Measurements from ENCODE around the gene IFRD2. TPM values are rescaled to one million over a fixed set of nuclear protein-coding genes. Genes with fewer than 3 reads are reported as not detected.
"Not testable (repeated sequence)": the region's sequence is repeated elsewhere in the genome, so short reads cannot be mapped to it uniquely, and the experiment has no call there.

IFRD2 gene
- total and polyA plus RNA-seq, 4 donors: 34.6 to 58.8 (median 47.0) TPM

- no peak for ATAC-seq (ENCODE audit: low FRiP score)
- Histone ChIP-seq H3K27me3 (ENCODE audit: control insufficient read depth in 1 of 2, insufficient read depth in 2 of 2, low read length in 1 of 2) (no peaks in the 10 kb centered on the region), H3K36me3 (ENCODE audit: control insufficient read depth in 1 of 2, insufficient read depth in 2 of 2, low read length in 1 of 2) (no peaks in the 10 kb centered on the region), H3K9me3 (ENCODE audit: control insufficient read depth, low read length) (no peaks in the 10 kb centered on the region), H3K4me3 (ENCODE audit: low read length in 2 of 2) (no peak overlapping the region), H3K4me1 (ENCODE audit: control insufficient read depth in 1 of 2, insufficient read depth in 2 of 2, low read length in 2 of 2) (no peaks in the 10 kb centered on the region), H3K27ac (ENCODE audit: low read depth in 1 of 2, low read length in 2 of 2) (peak overlapping the region in 1 of 2 donors; percentile 15)
- DNase-seq: no peak
- whole genome bisulfite sequencing, 2 donors: 80 to 89% methylated on average over 6 to 7 of the region's 7 CpGs
- intact Hi-C loops (cut with DNase I): no loop called here
These were observed 29.5 kb downstream of the IFRD2 start for GRCh38 chr3:50262778-50263177.

GRCh38 chr3:50262200-50262599 lies 30.0 kb downstream of the IFRD2 start:
- H3K36me3 ChIP-seq (ENCODE audit: control insufficient read depth in 1 of 2, insufficient read depth in 2 of 2, low read length in 1 of 2); H3K27me3 ChIP-seq (ENCODE audit: control insufficient read depth in 1 of 2, insufficient read depth in 2 of 2, low read length in 1 of 2); H3K27ac ChIP-seq (ENCODE audit: low read depth in 1 of 2, low read length in 2 of 2); ATAC-seq (ENCODE audit: low FRiP score); H3K4me3 ChIP-seq (ENCODE audit: low read length in 2 of 2); H3K4me1 ChIP-seq (ENCODE audit: control insufficient read depth in 1 of 2, insufficient read depth in 2 of 2, low read length in 2 of 2); intact Hi-C loops (cut with DNase I); H3K9me3 ChIP-seq (ENCODE audit: control insufficient read depth, low read length): not testable (repeated sequence)
- DNase-seq: peak in 1 of 2 donors; percentile 43
- WGBS, 2 donors: 93 to 96% methylated on average over 4 of the region's 4 CpGs

DNA sequence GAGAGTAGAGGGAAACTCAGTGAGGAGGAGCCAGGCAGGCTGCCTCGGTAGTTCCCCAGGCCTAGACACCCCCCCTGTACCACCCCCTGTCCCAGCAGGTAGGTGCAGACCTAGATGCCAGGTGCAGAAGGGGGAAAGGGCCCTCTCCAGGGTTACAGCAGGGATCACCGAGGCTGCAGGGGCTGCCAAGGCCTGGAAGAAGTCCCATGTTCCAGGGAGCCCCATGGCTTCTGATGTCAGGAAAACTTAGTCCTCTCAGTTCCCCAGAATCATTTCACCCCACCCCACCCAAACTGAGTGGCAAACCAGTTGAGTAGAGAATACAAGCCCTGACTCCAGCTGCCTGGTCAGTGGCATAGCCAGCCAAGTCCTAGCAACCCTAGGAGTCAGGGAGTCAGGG lies 30.7 kb downstream of the IFRD2 start:
- no peaks in the 10 kb centered on the region for H3K4me1 ChIP-seq (ENCODE audit: control insufficient read depth in 1 of 2, insufficient read depth in 2 of 2, low read length in 2 of 2)
- WGBS, 2 donors: 11 to 18% methylated on average over 2 of the region's 2 CpGs
- H3K27ac ChIP-seq (ENCODE audit: low read depth in 1 of 2, low read length in 2 of 2): peak overlapping the region; percentile 14 to 93
- H3K9me3 ChIP-seq (ENCODE audit: control insufficient read depth, low read length): no peaks in the 10 kb centered on the region
- intact Hi-C loops (cut with DNase I): no loop called here
- no peaks in the 10 kb centered on the region for H3K27me3 ChIP-seq (ENCODE audit: control insufficient read depth in 1 of 2, insufficient read depth in 2 of 2, low read length in 1 of 2)
- no peak overlapping the region for H3K4me3 ChIP-seq (ENCODE audit: low read length in 2 of 2)
- peaks cover 0 to 3% of the 10 kb centered on the region in 2 donors for H3K36me3 ChIP-seq (ENCODE audit: control insufficient read depth in 1 of 2, insufficient read depth in 2 of 2, low read length in 1 of 2)
- DNase-seq (no peak), ATAC-seq (ENCODE audit: low FRiP score) (no peak)

GRCh38 chr3:50260942-50261441 lies 31.2 kb downstream of the IFRD2 start:
- Histone ChIP-seq H3K36me3 (ENCODE audit: control insufficient read depth in 1 of 2, insufficient read depth in 2 of 2, low read length in 1 of 2) (peaks cover 0 to 3% of the 10 kb centered on the region in 2 donors), H3K27ac (ENCODE audit: low read depth in 1 of 2, low read length in 2 of 2) (peak overlapping the region; percentile 91 to 93), H3K27me3 (ENCODE audit: control insufficient read depth in 1 of 2, insufficient read depth in 2 of 2, low read length in 1 of 2) (no peaks in the 10 kb centered on the region), H3K4me3 (ENCODE audit: low read length in 2 of 2) (no peak overlapping the region), H3K4me1 (ENCODE audit: control insufficient read depth in 1 of 2, insufficient read depth in 2 of 2, low read length in 2 of 2) (no peaks in the 10 kb centered on the region), H3K9me3 (ENCODE audit: control insufficient read depth, low read length) (no peaks in the 10 kb centered on the region)
- peak in 1 of 2 donors; percentile 52 for DNase-seq
- WGBS, 2 donors: 39 to 40% methylated on average over 5 of the region's 5 CpGs
- no peak for ATAC-seq (ENCODE audit: low FRiP score)
- intact Hi-C loops (cut with DNase I): no loop called here

- intact Hi-C loops (cut with DNase I): no loop called here
- peak; percentile 96 to 98 for DNase-seq
- Histone ChIP-seq H3K4me1 (ENCODE audit: control insufficient read depth in 1 of 2, insufficient read depth in 2 of 2, low read length in 2 of 2) (no peaks in the 10 kb centered on the region), H3K4me3 (ENCODE audit: low read length in 2 of 2) (peak overlapping the region; percentile 22 to 57), H3K9me3 (ENCODE audit: control insufficient read depth, low read length) (no peaks in the 10 kb centered on the region), H3K27ac (ENCODE audit: low read depth in 1 of 2, low read length in 2 of 2) (peak overlapping the region; percentile 91 to 93), H3K27me3 (ENCODE audit: control insufficient read depth in 1 of 2, insufficient read depth in 2 of 2, low read length in 1 of 2) (no peaks in the 10 kb centered on the region), H3K36me3 (ENCODE audit: control insufficient read depth in 1 of 2, insufficient read depth in 2 of 2, low read length in 1 of 2) (peaks cover 0 to 3% of the 10 kb centered on the region in 2 donors)
- ATAC-seq (ENCODE audit: low FRiP score): peak; percentile 93
- WGBS, 2 donors: 0 to 1% methylated on average over 51 to 70 of the region's 70 CpGs
These were observed 31.9 kb downstream of the IFRD2 start for GRCh38 chr3:50260027-50260941.

DNA sequence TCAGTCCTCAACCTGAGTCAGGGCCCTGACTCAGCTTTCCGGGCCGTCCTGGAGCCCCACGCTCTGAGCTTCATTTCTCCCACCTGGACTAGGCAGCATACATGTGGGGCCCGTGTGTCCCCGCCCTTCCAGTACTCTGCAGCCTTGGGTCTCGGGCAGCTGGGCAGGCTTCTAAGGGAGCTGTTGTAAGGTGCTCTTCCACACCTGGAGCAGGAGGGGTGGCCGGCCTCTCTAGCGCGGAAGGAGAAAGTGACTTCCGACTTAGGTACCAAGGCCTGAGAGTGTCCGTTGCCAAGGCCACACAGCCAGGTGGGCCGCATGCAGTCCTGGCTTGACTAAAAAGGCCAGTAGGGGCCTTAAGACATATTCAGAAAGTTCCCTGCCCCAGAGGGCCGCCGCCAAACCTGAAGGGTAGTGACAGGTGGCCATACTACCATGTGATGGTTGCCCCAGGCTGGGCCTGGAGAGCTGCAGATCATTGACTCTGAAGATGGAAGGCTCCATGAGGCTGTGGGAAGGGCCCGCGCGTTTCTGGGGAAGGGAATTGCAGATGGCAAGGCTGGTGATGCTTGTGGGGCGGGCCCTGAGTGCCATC lies 32.7 kb downstream of the IFRD2 start:
- H3K27me3 ChIP-seq (ENCODE audit: control insufficient read depth in 1 of 2, insufficient read depth in 2 of 2, low read length in 1 of 2): no peaks in the 10 kb centered on the region
- DNase-seq: no peak
- no peak for ATAC-seq (ENCODE audit: low FRiP score)
- peaks cover 0 to 3% of the 10 kb centered on the region in 2 donors for H3K36me3 ChIP-seq (ENCODE audit: control insufficient read depth in 1 of 2, insufficient read depth in 2 of 2, low read length in 1 of 2)
- no peak overlapping the region for H3K4me3 ChIP-seq (ENCODE audit: low read length in 2 of 2)
- no peaks in the 10 kb centered on the region for H3K4me1 ChIP-seq (ENCODE audit: control insufficient read depth in 1 of 2, insufficient read depth in 2 of 2, low read length in 2 of 2)
- H3K27ac ChIP-seq (ENCODE audit: low read depth in 1 of 2, low read length in 2 of 2): peak overlapping the region; percentile 21 to 24
- 56% methylated on average over 18 of the region's 18 CpGs for WGBS, 2 donors
- intact Hi-C loops (cut with DNase I): no loop called here
- H3K9me3 ChIP-seq (ENCODE audit: control insufficient read depth, low read length): no peaks in the 10 kb centered on the region

- intact Hi-C loops (cut with DNase I): no loop called here
- no peaks in the 10 kb centered on the region for H3K9me3 ChIP-seq (ENCODE audit: control insufficient read depth, low read length)
- peaks cover 0 to 3% of the 10 kb centered on the region in 2 donors for H3K36me3 ChIP-seq (ENCODE audit: control insufficient read depth in 1 of 2, insufficient read depth in 2 of 2, low read length in 1 of 2)
- DNase-seq (peak in 1 of 2 donors; percentile 49), ATAC-seq (ENCODE audit: low FRiP score) (no peak)
- no peaks in the 10 kb centered on the region for H3K4me1 ChIP-seq (ENCODE audit: control insufficient read depth in 1 of 2, insufficient read depth in 2 of 2, low read length in 2 of 2)
- 74 to 77% methylated on average over 16 of the region's 16 CpGs for WGBS, 2 donors
- no peak overlapping the region for H3K4me3 ChIP-seq (ENCODE audit: low read length in 2 of 2)
- no peak overlapping the region for H3K27ac ChIP-seq (ENCODE audit: low read depth in 1 of 2, low read length in 2 of 2)
- H3K27me3 ChIP-seq (ENCODE audit: control insufficient read depth in 1 of 2, insufficient read depth in 2 of 2, low read length in 1 of 2): no peaks in the 10 kb centered on the region
These were observed 33.2 kb downstream of the IFRD2 start for GRCh38 chr3:50258979-50259378.

DNA sequence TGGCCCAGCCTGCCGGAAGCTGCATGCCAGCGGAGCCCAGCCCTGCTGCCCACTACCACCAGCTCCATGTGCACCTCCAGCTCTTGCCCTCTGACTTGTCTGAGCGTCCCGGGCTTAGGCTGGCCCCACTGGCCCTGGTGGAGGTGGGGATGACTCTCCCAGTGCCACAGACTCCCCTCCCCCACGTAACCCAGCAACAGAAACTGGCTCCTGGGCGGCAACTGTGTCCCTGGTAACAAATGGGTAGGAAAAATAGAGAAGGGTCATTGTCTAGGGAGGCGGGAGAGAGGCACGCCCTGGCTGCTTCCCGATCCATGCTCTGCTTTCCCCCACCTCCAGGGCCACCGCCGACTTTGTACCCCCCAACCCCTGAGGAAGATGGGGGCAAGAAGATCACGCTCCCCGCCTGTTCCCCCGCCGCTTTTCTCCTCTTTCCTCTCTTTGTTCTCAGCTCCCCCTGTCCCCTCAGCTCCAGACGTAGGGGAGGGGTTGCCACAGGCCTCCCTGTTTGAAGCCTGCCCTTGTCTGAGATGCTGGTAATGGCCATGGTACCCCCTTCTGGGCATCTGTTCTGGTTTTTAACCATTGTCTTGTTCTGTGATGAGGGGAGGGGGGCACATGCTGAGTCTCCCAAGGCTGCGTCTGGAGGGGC lies 34.1 kb downstream of the IFRD2 start:
- no peaks in the 10 kb centered on the region for H3K27me3 ChIP-seq (ENCODE audit: control insufficient read depth in 1 of 2, insufficient read depth in 2 of 2, low read length in 1 of 2)
- peak in 1 of 2 donors; percentile 45 for DNase-seq
- intact Hi-C loops (cut with DNase I): no loop called here
- no peaks in the 10 kb centered on the region for H3K4me1 ChIP-seq (ENCODE audit: control insufficient read depth in 1 of 2, insufficient read depth in 2 of 2, low read length in 2 of 2)
- WGBS, 2 donors: 86 to 87% methylated on average over 17 of the region's 17 CpGs
- no peak overlapping the region for H3K4me3 ChIP-seq (ENCODE audit: low read length in 2 of 2)
- H3K36me3 ChIP-seq (ENCODE audit: control insufficient read depth in 1 of 2, insufficient read depth in 2 of 2, low read length in 1 of 2): peaks cover 0 to 3% of the 10 kb centered on the region in 2 donors
- H3K9me3 ChIP-seq (ENCODE audit: control insufficient read depth, low read length): no peaks in the 10 kb centered on the region
- no peak for ATAC-seq (ENCODE audit: low FRiP score)
- H3K27ac ChIP-seq (ENCODE audit: low read depth in 1 of 2, low read length in 2 of 2): no peak overlapping the region

All from aorta (tissue), 5 donors.